GF-D8 (cell line): ENCODE results near the gene DCP1A.

Experiments used
- DNase-seq: peaks from one replicate; lab custom pipeline; 2025; lab: John Stamatoyannopoulos, UW

Gene DCP1A

GRCh38 chr3:53243785-53244184 is 103.6 kb downstream of the DCP1A start:
- DNase-seq: no peak

GRCh38 chr3:53243165-53243564 is 104.2 kb downstream of the DCP1A start:
- DNase-seq: peak; percentile 38

GRCh38 chr3:53242642-53243041 is 104.7 kb downstream of the DCP1A start:
- DNase-seq: no peak

GRCh38 chr3:53242155-53242554 is 105.2 kb downstream of the DCP1A start:
- DNase-seq: no peak

- DNase-seq: no peak
These were observed 106.1 kb downstream of the DCP1A start for GRCh38 chr3:53240989-53241972.

- DNase-seq: no peak
These were observed 107.5 kb downstream of the DCP1A start for GRCh38 chr3:53239800-53240199.

GRCh38 chr3:53238886-53239285 is 108.5 kb downstream of the DCP1A start:
- no peak for DNase-seq

- DNase-seq: no peak
These were observed 109.1 kb downstream of the DCP1A start for GRCh38 chr3:53238051-53238850.

- peak; percentile 68 for DNase-seq
These were observed 111.1 kb downstream of the DCP1A start for GRCh38 chr3:53236112-53236841.

GRCh38 chr3:53235545-53235944 is 111.8 kb downstream of the DCP1A start:
- DNase-seq: no peak

GRCh38 chr3:53234841-53235232 is 112.5 kb downstream of the DCP1A start:
- no peak for DNase-seq

- DNase-seq: no peak
These were observed 113.1 kb downstream of the DCP1A start for GRCh38 chr3:53234130-53234840.
